SJCRH30 (cell line): ENCODE measurements around the gene SORBS1. TPM values are rescaled to one million over a fixed set of nuclear protein-coding genes. Genes with fewer than 3 reads are reported as not detected.

Experiments
- DNase-seq, 2 experiments: peaks; one replicate each; pipeline ENCODE4 v3.0.0-alpha.2; 2015 to 2020
- H3K27ac ChIP-seq: fragments of 250-450 bp; sonication (Bioruptor Pico); 2 replicates; pipeline ENCODE4 v1.5.1; 2020; ENCODE audit warnings: mild to moderate bottlenecking, moderate library complexity
- H3K27me3 ChIP-seq: fragments of 250-450 bp; sonication (Bioruptor Pico); 2 replicates; pipeline ENCODE4 v1.5.1; 2020; ENCODE audit warnings: mild to moderate bottlenecking, moderate library complexity
- H3K36me3 ChIP-seq: fragments of 250-450 bp; sonication (Bioruptor Pico); 2 replicates; pipeline ENCODE4 v1.5.1; 2020; ENCODE audit warnings: mild to moderate bottlenecking, moderate library complexity
- H3K4me1 ChIP-seq: fragments of 250-450 bp; sonication (Bioruptor Pico); 2 replicates; pipeline ENCODE4 v1.5.1; 2020; ENCODE audit warnings: mild to moderate bottlenecking, moderate library complexity
- H3K4me3 ChIP-seq: fragments of 250-450 bp; sonication (Bioruptor Pico); 2 replicates; pipeline ENCODE4 v1.5.1; 2020; ENCODE audit warnings: mild to moderate bottlenecking, moderate library complexity
- H3K9me3 ChIP-seq: fragments of 250-450 bp; sonication (Bioruptor Pico); replicated peaks from 2 replicates; pipeline ENCODE4 v1.5.1; 2020; ENCODE audit warnings: mild to moderate bottlenecking, moderate library complexity
- total RNA-seq: library from RNA; depleted of rRNA; stranded (reverse); fragments of >200 nt; shearing (Covaris generic); gene quantifications from 2 replicates; pipeline ENCODE4 v1.2.3, GENCODE V29; 2014

Gene SORBS1
- total RNA-seq, 1 experiment from 2014 or later = 17.1 TPM

DNA sequence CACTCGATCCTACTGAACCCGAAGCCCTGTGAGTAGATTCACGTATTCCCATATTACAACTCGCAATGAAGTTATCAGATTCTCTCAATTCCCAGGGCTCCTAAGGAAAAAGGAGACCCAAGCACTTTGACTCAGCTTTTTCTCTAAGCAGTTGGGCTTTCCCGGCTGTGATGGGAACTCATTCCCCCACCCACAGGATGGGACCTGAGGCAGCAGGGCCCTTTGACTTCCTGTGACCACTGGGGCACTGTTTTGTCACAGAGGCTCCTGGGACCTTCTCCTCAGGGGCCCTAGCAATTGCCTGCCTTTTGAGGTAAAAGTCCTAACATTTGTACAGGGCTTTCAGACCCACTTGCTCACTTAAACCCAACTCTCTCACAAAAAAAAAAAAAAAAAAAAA, 147.6 kb downstream of the SORBS1 start:
- Histone ChIP-seq H3K36me3 (no peaks in the 10 kb centered on the region), H3K4me3 (no peak overlapping the region), H3K27me3 (no peaks in the 10 kb centered on the region), H3K27ac (no peak overlapping the region), H3K4me1 (no peaks in the 10 kb centered on the region), H3K9me3 (no peaks in the 10 kb centered on the region)
- no peak for DNase-seq

GRCh38 chr10:95411635-95412034, 149.5 kb downstream of the SORBS1 start:
- no peak overlapping the region for H3K27ac ChIP-seq
- H3K36me3 ChIP-seq = no peaks in the 10 kb centered on the region
- H3K9me3 ChIP-seq = no peaks in the 10 kb centered on the region
- H3K27me3 ChIP-seq = no peaks in the 10 kb centered on the region
- H3K4me1 ChIP-seq = no peaks in the 10 kb centered on the region
- DNase-seq = no peak
- no peak overlapping the region for H3K4me3 ChIP-seq

DNA sequence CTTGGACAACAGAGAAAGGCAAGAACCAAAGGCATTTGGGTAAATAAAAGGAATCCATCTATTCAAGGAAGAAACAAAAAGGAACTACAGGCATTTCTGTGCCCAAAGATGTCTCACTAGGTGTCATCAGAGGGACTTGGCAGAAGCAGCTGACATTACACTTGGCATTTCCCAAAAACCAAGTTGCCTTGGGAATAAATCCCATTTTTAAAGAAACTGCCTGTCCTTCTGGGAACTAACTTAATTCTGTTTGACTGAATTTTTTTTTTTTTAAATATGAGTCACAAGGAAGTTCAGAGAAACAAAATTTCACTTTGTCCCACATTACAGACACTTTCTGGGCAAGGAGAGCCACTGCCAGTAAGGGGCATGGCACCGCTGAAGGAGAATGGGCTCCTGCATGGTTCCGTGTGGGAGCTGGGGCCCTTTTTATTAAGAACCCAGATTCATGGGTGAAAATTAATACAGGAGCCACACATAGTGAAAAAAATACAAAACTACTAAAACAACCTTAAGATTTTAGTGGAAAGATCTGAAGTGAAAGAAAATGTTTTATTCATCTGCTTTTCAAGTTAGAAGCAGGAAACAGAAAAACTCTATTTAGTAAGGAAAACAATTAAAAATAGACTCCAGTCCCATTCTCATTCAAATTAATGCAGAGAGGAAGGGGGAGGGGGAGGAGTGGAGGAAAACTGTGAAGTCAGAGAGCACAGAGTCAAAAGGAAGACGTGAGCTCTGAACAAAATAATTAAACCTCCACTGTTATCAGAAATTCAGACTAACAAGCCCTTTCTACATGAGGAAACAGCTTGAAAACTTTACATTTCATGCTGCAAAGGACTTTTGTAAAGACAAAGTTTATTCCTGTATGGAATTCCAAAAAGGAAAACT, 151.9 kb downstream of the SORBS1 start:
- H3K4me3 ChIP-seq = no peak overlapping the region
- H3K36me3 ChIP-seq = no peaks in the 10 kb centered on the region
- DNase-seq = no peak
- no peak overlapping the region for H3K27ac ChIP-seq
- H3K9me3 ChIP-seq = no peaks in the 10 kb centered on the region
- H3K4me1 ChIP-seq = no peaks in the 10 kb centered on the region
- H3K27me3 ChIP-seq = no peaks in the 10 kb centered on the region

DNA sequence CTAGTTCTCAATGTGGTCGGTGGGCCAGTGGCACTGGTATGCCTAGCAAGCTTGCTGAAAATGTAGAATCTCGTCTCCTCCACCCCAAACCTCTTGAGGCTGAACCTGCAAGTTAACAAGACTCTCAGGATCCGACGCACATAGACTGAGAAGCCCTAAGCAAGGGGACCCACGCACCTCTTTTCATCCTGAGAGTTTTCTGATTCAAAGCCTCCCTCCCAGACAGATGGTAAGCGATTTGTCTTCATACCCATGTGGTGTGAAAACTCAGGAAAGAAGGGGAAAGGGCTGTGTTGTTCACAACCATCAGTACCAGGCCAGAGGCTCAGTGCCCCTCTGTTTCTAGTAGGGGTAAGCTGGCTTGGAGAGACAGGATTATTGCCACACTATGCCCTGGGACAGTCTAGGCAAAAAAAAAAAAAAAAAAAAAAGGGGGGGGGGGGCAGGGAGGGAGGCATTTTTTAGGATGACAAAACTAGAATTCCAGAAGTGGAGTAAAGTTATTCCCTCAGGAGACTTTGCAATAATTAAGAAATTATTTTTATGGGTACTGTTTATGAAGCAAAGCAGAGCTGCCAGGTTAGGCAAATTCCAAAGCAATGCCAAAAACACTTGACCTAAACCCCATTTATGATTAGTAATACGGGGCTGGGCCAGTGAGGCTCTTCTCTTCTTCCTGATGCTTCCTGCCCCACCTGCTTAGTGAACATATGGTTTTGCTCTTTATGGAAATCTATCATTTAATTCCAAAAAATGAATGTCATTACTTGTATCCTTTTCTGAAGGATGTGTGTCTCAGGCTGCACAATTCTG, 152.8 kb downstream of the SORBS1 start:
- no peak for DNase-seq
- Histone ChIP-seq H3K4me3 (no peak overlapping the region), H3K27me3 (no peaks in the 10 kb centered on the region), H3K9me3 (no peaks in the 10 kb centered on the region), H3K36me3 (no peaks in the 10 kb centered on the region), H3K27ac (no peak overlapping the region), H3K4me1 (no peaks in the 10 kb centered on the region)

DNA sequence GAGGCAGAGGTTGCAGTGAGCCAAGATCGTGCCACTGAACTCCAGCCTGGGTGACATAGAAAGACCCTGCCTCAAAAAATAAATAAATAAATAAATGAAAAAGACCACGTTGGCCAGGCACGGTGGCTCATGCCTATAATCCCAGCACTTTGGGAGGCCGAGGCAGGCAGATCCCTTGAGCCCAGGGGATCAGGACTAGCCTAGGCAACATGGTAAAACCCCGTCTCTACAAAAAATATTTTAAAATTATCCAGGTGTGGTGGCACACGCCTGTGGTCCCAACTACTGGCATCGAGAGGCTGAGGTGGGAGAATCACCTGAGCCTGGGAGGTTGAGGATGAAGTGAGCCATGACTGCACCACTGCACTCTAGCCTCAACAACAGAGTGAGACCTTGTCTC, 153.6 kb downstream of the SORBS1 start:
- H3K9me3 ChIP-seq = no peaks in the 10 kb centered on the region
- DNase-seq = no peak
- no peak overlapping the region for H3K27ac ChIP-seq
- H3K4me1 ChIP-seq = no peaks in the 10 kb centered on the region
- no peaks in the 10 kb centered on the region for H3K27me3 ChIP-seq
- no peak overlapping the region for H3K4me3 ChIP-seq
- H3K36me3 ChIP-seq = no peaks in the 10 kb centered on the region

- Histone ChIP-seq H3K4me3 (no peak overlapping the region), H3K36me3 (no peaks in the 10 kb centered on the region), H3K4me1 (no peaks in the 10 kb centered on the region), H3K27me3 (no peaks in the 10 kb centered on the region), H3K9me3 (no peaks in the 10 kb centered on the region), H3K27ac (no peak overlapping the region)
- no peak for DNase-seq
Observed at GRCh38 chr10:95406651-95407280, 154.4 kb downstream of the SORBS1 start.

DNA sequence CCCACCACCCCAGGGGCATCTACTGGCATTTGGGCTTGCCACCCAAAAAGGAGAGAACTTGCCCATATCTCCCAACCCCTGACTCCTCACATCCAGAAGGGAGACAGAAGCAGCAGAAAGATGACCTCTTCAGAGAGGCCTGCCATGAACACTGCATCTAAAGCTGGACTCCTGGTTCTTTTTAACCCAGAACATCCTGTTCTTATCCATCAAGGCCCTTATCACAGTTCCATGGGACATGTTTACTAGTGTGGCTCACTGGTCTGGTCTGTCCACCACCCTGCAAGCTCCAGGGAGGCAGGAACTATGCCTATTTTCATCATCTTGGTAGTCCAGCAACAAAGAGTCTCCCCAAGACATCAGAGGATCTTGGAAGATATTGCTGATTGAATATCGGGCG, 155.5 kb downstream of the SORBS1 start:
- no peak overlapping the region for H3K4me3 ChIP-seq
- DNase-seq = no peak
- H3K4me1 ChIP-seq = no peaks in the 10 kb centered on the region

GRCh38 chr10:95404864-95405263, 156.3 kb downstream of the SORBS1 start:
- H3K27ac ChIP-seq = no peak overlapping the region
- no peak for DNase-seq
- H3K36me3 ChIP-seq = no peaks in the 10 kb centered on the region
- no peak overlapping the region for H3K4me3 ChIP-seq
- no peaks in the 10 kb centered on the region for H3K9me3 ChIP-seq
- H3K4me1 ChIP-seq = no peaks in the 10 kb centered on the region
- no peaks in the 10 kb centered on the region for H3K27me3 ChIP-seq

More for the DNA sequence above, 155.5 kb downstream of the SORBS1 start:
- H3K27ac ChIP-seq = no peak overlapping the region
- H3K27me3 ChIP-seq = no peaks in the 10 kb centered on the region
- H3K9me3 ChIP-seq = no peaks in the 10 kb centered on the region
- no peaks in the 10 kb centered on the region for H3K36me3 ChIP-seq

- H3K27ac ChIP-seq = no peak overlapping the region
- no peak for DNase-seq
Observed at GRCh38 chr10:95404462-95404858, 156.7 kb downstream of the SORBS1 start.

GRCh38 chr10:95403700-95404461, 157.3 kb downstream of the SORBS1 start:
- no peak overlapping the region for H3K27ac ChIP-seq
- no peaks in the 10 kb centered on the region for H3K9me3 ChIP-seq
- H3K4me1 ChIP-seq = no peaks in the 10 kb centered on the region
- no peak overlapping the region for H3K4me3 ChIP-seq
- H3K27me3 ChIP-seq = no peaks in the 10 kb centered on the region
- H3K36me3 ChIP-seq = no peaks in the 10 kb centered on the region
- DNase-seq = peak in 1 of 2 experiments; percentile 9

More at GRCh38 chr10:95404462-95404858, 156.7 kb downstream of the SORBS1 start:
- Histone ChIP-seq H3K9me3 (no peaks in the 10 kb centered on the region), H3K4me3 (no peak overlapping the region), H3K27me3 (no peaks in the 10 kb centered on the region), H3K36me3 (no peaks in the 10 kb centered on the region), H3K4me1 (no peaks in the 10 kb centered on the region)

DNA sequence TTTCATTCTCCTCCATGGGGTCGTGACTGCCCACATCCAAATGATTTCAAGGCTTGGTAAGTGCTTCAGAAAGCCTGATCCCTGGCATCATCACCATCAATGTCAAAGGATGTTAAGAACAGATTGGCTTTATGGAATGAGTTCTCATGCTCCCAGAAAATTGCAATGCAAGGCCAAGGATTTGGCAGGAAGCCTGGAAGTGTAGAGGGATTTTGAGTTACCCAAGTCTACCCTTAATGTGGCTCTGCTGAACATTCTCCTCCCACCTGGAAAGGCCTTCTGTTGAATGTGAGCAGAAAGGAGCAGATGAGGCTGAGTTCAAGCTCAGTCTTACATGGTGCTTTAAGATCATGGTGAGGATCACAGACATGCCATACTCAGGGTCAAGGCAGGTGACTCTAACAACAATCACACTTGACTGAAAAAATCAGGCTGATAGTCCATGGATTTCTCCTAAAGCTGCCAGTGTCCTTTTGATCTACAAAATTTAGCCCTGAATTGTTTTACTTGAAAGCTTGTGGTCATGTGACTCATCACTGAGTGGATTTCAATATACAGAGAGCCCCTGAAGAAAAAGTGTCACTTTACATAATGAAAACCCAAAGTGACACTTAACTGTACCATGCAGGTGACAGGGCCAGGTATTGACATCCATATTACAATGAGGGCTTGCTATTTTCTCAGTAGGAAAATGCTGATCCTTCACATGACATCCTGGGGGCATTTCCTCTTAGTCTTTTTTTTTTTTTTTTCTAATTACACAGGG, 159.3 kb downstream of the SORBS1 start:
- Histone ChIP-seq H3K4me1 (no peaks in the 10 kb centered on the region), H3K9me3 (no peaks in the 10 kb centered on the region), H3K27ac (no peak overlapping the region), H3K27me3 (no peaks in the 10 kb centered on the region), H3K4me3 (no peak overlapping the region), H3K36me3 (no peaks in the 10 kb centered on the region)
- no peak for DNase-seq

DNA sequence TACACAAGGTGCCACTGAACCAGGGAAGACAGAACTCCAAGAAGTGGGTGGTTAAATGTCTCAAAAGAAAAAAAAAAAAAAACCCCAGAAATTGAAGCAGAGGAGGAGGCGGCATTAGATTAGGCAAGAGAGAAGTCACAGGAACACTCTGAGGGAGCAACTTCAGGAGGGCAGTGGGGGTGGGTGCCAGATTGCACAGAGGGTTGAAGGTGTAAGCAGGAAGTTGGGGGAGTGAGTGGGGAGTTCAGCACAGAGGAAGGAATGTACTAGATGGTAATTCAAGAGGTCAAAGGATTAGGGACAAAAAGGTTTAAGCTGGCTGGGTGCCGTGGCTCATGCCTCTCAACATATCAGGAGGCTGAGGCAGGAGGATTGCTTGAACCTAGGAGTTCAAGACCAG, 160.4 kb downstream of the SORBS1 start:
- Histone ChIP-seq H3K4me3 (no peak overlapping the region), H3K27me3 (no peaks in the 10 kb centered on the region), H3K4me1 (no peaks in the 10 kb centered on the region), H3K27ac (no peak overlapping the region), H3K9me3 (no peaks in the 10 kb centered on the region), H3K36me3 (no peaks in the 10 kb centered on the region)
- DNase-seq = no peak

- no peak for DNase-seq
- no peak overlapping the region for H3K4me3 ChIP-seq
- H3K4me1 ChIP-seq = no peaks in the 10 kb centered on the region
- H3K27me3 ChIP-seq = no peaks in the 10 kb centered on the region
- no peaks in the 10 kb centered on the region for H3K36me3 ChIP-seq
- H3K9me3 ChIP-seq = no peaks in the 10 kb centered on the region
- H3K27ac ChIP-seq = no peak overlapping the region
Observed at GRCh38 chr10:95399183-95399582, 162.0 kb downstream of the SORBS1 start.

DNA sequence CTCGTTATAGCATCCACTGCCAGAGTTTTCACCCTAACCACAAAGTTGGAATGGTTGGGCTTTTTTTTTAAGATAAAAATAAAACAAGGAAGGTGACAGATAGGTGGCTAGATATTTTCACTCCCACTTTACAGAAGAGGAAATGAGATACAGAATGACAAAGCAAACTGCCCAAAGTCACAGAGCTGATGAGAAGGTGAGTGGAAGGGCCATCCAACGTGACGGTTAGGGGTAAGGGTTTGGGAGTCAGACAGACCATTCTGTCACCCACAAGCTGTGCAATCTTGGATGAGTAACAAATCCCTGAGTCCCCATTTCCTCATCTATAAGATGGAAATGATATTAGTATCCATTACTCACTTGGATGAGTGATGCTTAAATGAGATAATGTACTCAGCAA, 163.4 kb downstream of the SORBS1 start:
- Histone ChIP-seq H3K9me3 (no peaks in the 10 kb centered on the region), H3K4me1 (no peaks in the 10 kb centered on the region), H3K27me3 (no peaks in the 10 kb centered on the region), H3K4me3 (no peak overlapping the region), H3K27ac (no peak overlapping the region), H3K36me3 (no peaks in the 10 kb centered on the region)
- no peak for DNase-seq
